Endothelial cell of umbilical vein (primary cell): ENCODE results near the gene LOX. TPM values are rescaled to one million over a fixed set of nuclear protein-coding genes. Genes with fewer than 3 reads are reported as not detected.
"Not testable (repeated sequence)": the region's sequence is repeated elsewhere in the genome, so short reads cannot be mapped to it uniquely, and the experiment has no call there.

ENCODE experiments used
- BruUV-seq: library from RNA; stranded (reverse); fragments of 400-500 nt; replicated peaks from 2 replicates; lab custom pipeline; 2021; lab: Mats Ljungman, UMichigan
- CTCF ChIA-PET: fragments of 300-600, 350-600 bp; sonication (Branson Sonifier 250); formaldehyde crosslinking; loops from one replicate; lab custom pipeline; 2021; ENCODE audit warnings: antibody characterized with exemption, inconsistent platforms; lab: Charles Lee
- POLR2A ChIA-PET: fragments of 300-600, 350-600 bp; sonication (Branson Sonifier 250); formaldehyde crosslinking; loops from one replicate; lab custom pipeline; 2021; ENCODE audit warnings: antibody characterized with exemption, inconsistent platforms; lab: Charles Lee
- DNase-seq: peaks from one replicate; pipeline ENCODE4 v3.0.0-alpha.2; 2011; ENCODE audit warnings: low read depth, low spot score
- FAIRE-seq: peaks from 2 replicates; lab custom pipeline; 2011; peaks lifted over from hg19 to GRCh38; lab: Jason Lieb, UNC
- H2AFZ ChIP-seq: 2 replicates; pipeline ENCODE4 v1.6.0; 2012; ENCODE audit warnings: low read depth, low read length, control low read depth, inconsistent platforms
- H3K27ac ChIP-seq: 2 replicates; pipeline ENCODE4 v1.5.1; 2011; ENCODE audit warnings: low read depth, mild to moderate bottlenecking, control low read depth, low read length, moderate library complexity; ENCODE audit not compliant: insufficient read depth
- H3K27me3 ChIP-seq, 2 experiments: 2 replicates each; pipeline versions ENCODE4 v1.6.0 to v1.6.1; 2011; ENCODE audit warnings: low read length in 2 of 2, mixed read lengths in 1 of 2; ENCODE audit not compliant: control insufficient read depth in 2 of 2, insufficient read depth in 2 of 2
- H3K36me3 ChIP-seq, 2 experiments: 2 replicates in 1 of 2; 3 replicates in 1 of 2; pipeline ENCODE4 v1.5.1; 2011; ENCODE audit warnings: low read length in 2 of 2, mild to moderate bottlenecking in 1 of 2, moderate library complexity in 1 of 2; ENCODE audit not compliant: control insufficient read depth in 2 of 2, insufficient read depth in 2 of 2; ENCODE audit errors: extremely low read depth in 1 of 2
- H3K4me1 ChIP-seq: 3 replicates; pipeline ENCODE4 v1.5.1; 2011; ENCODE audit warnings: mild to moderate bottlenecking, low read length; ENCODE audit not compliant: control insufficient read depth, insufficient read depth; ENCODE audit errors: extremely low read depth
- H3K4me2 ChIP-seq: 2 replicates; pipeline ENCODE4 v1.6.1; 2011; ENCODE audit warnings: low read length, control low read depth, mixed read lengths; ENCODE audit not compliant: insufficient read depth
- H3K4me3 ChIP-seq, 3 experiments: fragments of 200-600 bp in 1 of 3; sonication (generic), shearing (Covaris generic) in 1 of 3; replicated peaks in 1 of 3; 2 replicates each; pipeline ENCODE4 v1.5.1; 2011 to 2016; ENCODE audit warnings: control low read depth in 3 of 3, low read length in 3 of 3, mild to moderate bottlenecking in 2 of 3, inconsistent platforms in 1 of 3, low read depth in 1 of 3, moderate library complexity in 1 of 3; ENCODE audit not compliant: insufficient read depth in 1 of 3
- H3K79me2 ChIP-seq: 2 replicates; pipeline ENCODE4 v1.6.0; 2012; ENCODE audit warnings: low read length, inconsistent platforms; ENCODE audit not compliant: control insufficient read depth, insufficient read depth
- H3K9ac ChIP-seq: replicated peaks from 2 replicates; pipeline ENCODE3; 2011; ENCODE audit warnings: low read length, control low read depth; ENCODE audit not compliant: insufficient read depth; ENCODE audit errors: extremely low read depth
- H3K9me1 ChIP-seq: replicated peaks from 3 replicates; pipeline ENCODE4 v1.6.0; 2011; ENCODE audit warnings: mild to moderate bottlenecking, low read length; ENCODE audit not compliant: control insufficient read depth, insufficient read depth; ENCODE audit errors: extremely low read depth
- H3K9me3 ChIP-seq: replicated peaks from 2 replicates; pipeline ENCODE4 v1.5.1; 2012; ENCODE audit warnings: low read length, inconsistent platforms; ENCODE audit not compliant: control insufficient read depth, insufficient read depth
- H4K20me1 ChIP-seq: replicated peaks from 2 replicates; pipeline ENCODE3; 2011; ENCODE audit warnings: mild to moderate bottlenecking, low read length; ENCODE audit not compliant: control insufficient read depth, insufficient read depth; ENCODE audit errors: extremely low read depth
- CTCF ChIP-seq, 2 donors: IDR thresholded peaks; 1 replicate in 1 of 2; 2 replicates in 1 of 2; pipeline ENCODE4 v1.5.1; 2011; ENCODE audit warnings: low read length in 2 of 2, mild to moderate bottlenecking in 2 of 2, moderate library complexity in 2 of 2, control low read depth in 1 of 2, inconsistent platforms in 1 of 2, low read depth in 1 of 2; ENCODE audit not compliant: insufficient read depth in 1 of 2; ENCODE audit errors: extremely low read depth in 1 of 2
- EZH2 ChIP-seq: IDR thresholded peaks from 2 replicates; pipeline ENCODE4 v1.6.1; 2012; ENCODE audit warnings: borderline replicate concordance, low read depth, mild to moderate bottlenecking, moderate library complexity, low read length, inconsistent platforms; ENCODE audit not compliant: severe bottlenecking
- GATA2 ChIP-seq: IDR thresholded peaks from 2 replicates; pipeline ENCODE4 v1.7.0; 2011; ENCODE audit warnings: low read depth, mild to moderate bottlenecking, moderate library complexity, mixed read lengths, low read length; ENCODE audit not compliant: insufficient read length, insufficient read depth
- JUN ChIP-seq: IDR thresholded peaks from 2 replicates; pipeline ENCODE4 v1.6.1; 2011; ENCODE audit warnings: borderline replicate concordance, low read depth; ENCODE audit not compliant: insufficient read length, insufficient read depth
- MAX ChIP-seq: IDR thresholded peaks from 2 replicates; pipeline ENCODE4 v1.6.1; 2011; ENCODE audit not compliant: insufficient read depth, insufficient read length
- MYC ChIP-seq: IDR thresholded peaks from one replicate; pipeline ENCODE4 v1.6.1; 2011; ENCODE audit warnings: mild to moderate bottlenecking, low read depth, low read length
- POLR2A ChIP-seq: IDR thresholded peaks from 2 replicates; pipeline ENCODE4 v1.6.1; 2012; ENCODE audit warnings: low read depth, mild to moderate bottlenecking, control low read depth, low read length
- POLR2AphosphoS5 ChIP-seq: IDR thresholded peaks from 2 replicates; pipeline ENCODE4 v1.6.1; 2012; ENCODE audit warnings: low read depth, mild to moderate bottlenecking, control low read depth, low read length, moderate library complexity; ENCODE audit not compliant: insufficient read depth
- dilution Hi-C: fragments of 300-500 bp; cut with MboI; formaldehyde crosslinking; loops from one replicate; pipeline ENCODE4 v1.15.0; 2019; ENCODE audit warnings: low sequenced_read_pairs; ENCODE audit not compliant: extremely low pct_ligation_motif_present
- intact Hi-C: fragments of 100-400 bp; cut with micrococcal nuclease; formaldehyde crosslinking; loops from one replicate; pipeline ENCODE4 v1.10.0; 2022
- polyA plus RNA-seq, 4 experiments: library from polyadenylated mRNA; depleted of rRNA in 3 of 4; stranded (reverse) in 3 of 4; unstranded in 1 of 4; fragments of >200 nt; gene quantifications; 2 replicates each; pipeline versions ENCODE4 v1.2.1 to v1.2.3, GENCODE V29; 2011 to 2012; ENCODE audit warnings: missing spikeins in 1 of 4
- total RNA-seq: library from RNA; stranded (reverse); gene quantifications from 2 replicates; pipeline ENCODE4 v1.2.3, GENCODE V29; 2021

The LOX gene
- total and polyA plus RNA-seq, 2 donors (not counting 3 experiments of a cell fraction or from before 2014, with no cell fraction given): 39.0 to 79.1 TPM

- H3K79me2 ChIP-seq: no peaks in the 10 kb centered on the region
- H3K4me3 ChIP-seq: no peak overlapping the region
- DNase-seq: no peak
- no peaks in the 10 kb centered on the region for H3K36me3 ChIP-seq
- H3K9me1 ChIP-seq: no peaks in the 10 kb centered on the region
- no peaks in the 10 kb centered on the region for H3K9me3 ChIP-seq
- POLR2A ChIA-PET: no interaction called here
- CTCF ChIA-PET: interaction anchor here (0.8 to 2.3 kb wide), 6 partner anchors 13 to 134 kb away, joined by 3 to 15 read pairs (median 4); partner anchors contain the start of gene SRFBP1
- H3K4me2 ChIP-seq: no peak overlapping the region
- H3K27me3 ChIP-seq: no peaks in the 10 kb centered on the region
- no peak for TF ChIP-seq JUN
- no peak for TF ChIP-seq POLR2AphosphoS5
- TF ChIP-seq MAX: no peak
- TF ChIP-seq GATA2: no peak
- no peak for TF ChIP-seq EZH2
- no peak for TF ChIP-seq POLR2A
- no peak for TF ChIP-seq MYC
- TF ChIP-seq CTCF (IDR thresholded peaks at IDR 0.05; ENCODE audit: extremely low read depth in 1 of 2, insufficient read depth in 1 of 2, low read depth in 1 of 2, low read length in 2 of 2): no peak
- dilution Hi-C loops: loop anchor here (25.0 kb wide), 1 partner anchor 92 kb away; no protein-coding TSS in a partner anchor
- no peak overlapping the region for H2AFZ ChIP-seq
- no TSS peak for BruUV-seq
- H4K20me1 ChIP-seq: no peaks in the 10 kb centered on the region
- H3K27ac ChIP-seq: no peak overlapping the region
- intact Hi-C loops: loop anchor here (5.0 kb wide), 1 partner anchor 1278 kb away; no protein-coding TSS in a partner anchor
- peaks cover 13% of the 10 kb centered on the region for H3K4me1 ChIP-seq
- no peak overlapping the region for H3K9ac ChIP-seq
- no peak for FAIRE-seq
Observed at GRCh38 chr5:122095158-122095557, 17.1 kb upstream of the LOX start.

GRCh38 chr5:122094251-122094650 is 16.2 kb upstream of the LOX start:
- H3K4me2 ChIP-seq, H3K27me3 ChIP-seq, DNase-seq, H3K9me3 ChIP-seq, BruUV-seq, H3K27ac ChIP-seq, H3K9ac ChIP-seq, H3K36me3 ChIP-seq, H3K79me2 ChIP-seq, POLR2A ChIA-PET, H3K9me1 ChIP-seq, H2AFZ ChIP-seq, H3K4me3 ChIP-seq, H4K20me1 ChIP-seq, FAIRE-seq: not testable (repeated sequence)
- dilution Hi-C loops (loop anchor here (25.0 kb wide), 1 partner anchor 93 kb away; no protein-coding TSS in a partner anchor), intact Hi-C loops (loop anchor here (5.0 kb wide), 1 partner anchor 323 kb away; no protein-coding TSS in a partner anchor)
- peaks cover 20% of the 10 kb centered on the region for H3K4me1 ChIP-seq
- CTCF ChIA-PET: interaction anchor here (1.1 to 3.8 kb wide), 7 partner anchors 8 to 102 kb away, joined by 3 to 52 read pairs (median 4); partner anchors contain the start of gene LOX
